ENCODE measurements around the gene SLC23A1.
A peak's percentile ranks its signal among the peaks of the same experiment; 100 is the strongest.

The SLC23A1 gene

DNA sequence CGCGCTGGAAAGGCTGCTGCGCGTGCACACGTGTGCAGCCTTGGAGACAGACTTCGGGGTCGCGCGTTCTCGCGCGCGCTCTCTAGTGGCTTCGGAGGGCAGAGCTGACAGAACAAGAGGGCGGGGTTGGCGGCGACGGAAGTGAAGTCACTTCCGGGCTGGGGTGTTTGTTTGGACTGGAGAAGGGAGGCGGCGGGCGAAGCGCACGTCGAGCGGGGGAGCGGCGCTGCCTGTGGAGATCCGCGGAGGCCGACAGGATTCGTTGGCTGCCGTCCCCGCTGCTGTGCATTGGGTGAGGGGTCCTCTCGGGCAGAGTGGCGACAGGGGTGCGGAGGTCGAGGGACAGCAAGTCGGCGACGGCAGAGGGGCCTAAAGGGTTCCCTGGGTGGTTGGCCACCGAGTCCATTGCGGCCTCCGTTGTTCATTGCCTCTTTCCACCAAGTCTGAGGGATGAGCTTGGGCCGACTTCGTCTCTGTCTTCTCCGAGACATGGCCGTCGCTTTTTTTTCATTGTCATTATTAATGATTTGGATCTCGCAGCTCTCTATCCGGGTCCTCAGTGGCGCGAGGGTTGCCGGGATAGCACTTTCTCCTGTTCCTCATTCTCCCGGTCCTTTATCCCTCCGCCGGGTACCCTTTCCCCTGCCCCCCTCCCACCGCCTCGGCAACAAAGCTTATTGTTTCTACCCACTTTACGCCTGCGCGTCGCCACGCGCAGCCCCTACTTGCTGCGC, 41.2 kb downstream of the SLC23A1 start, which contains the start of gene PAIP2 (continued):
- TF ChIP-seq SALL2 (tag by site-specific recombination; IDR thresholded peaks at IDR 0.05; ENCODE audit: borderline replicate concordance) (no peak), ZNF610 (tag by site-specific recombination; IDR thresholded peaks at IDR 0.05; ENCODE audit: borderline replicate concordance) (peak; percentile 96), ZXDB (tag by site-specific recombination; IDR thresholded peaks at IDR 0.05) (peak; percentile 97), ELK4 (IDR thresholded peaks at IDR 0.05; ENCODE audit: borderline replicate concordance, low read depth, low read length) (no peak; the same call in 1 of the 2 replicates), OVOL3 (tag by site-specific recombination; IDR thresholded peaks at IDR 0.05) (peak; percentile 88), ZNF133 (tag by site-specific recombination; IDR thresholded peaks at IDR 0.05) (peak; percentile 59), KLF7 (tag by site-specific recombination; IDR thresholded peaks at IDR 0.05; ENCODE audit: borderline replicate concordance) (peak; percentile 63; the same call in 1 of the 2 replicates), PRDM1 (tag by site-specific recombination; IDR thresholded peaks at IDR 0.05) (peak; percentile 95), ZNF707 (tag by site-specific recombination; IDR thresholded peaks at IDR 0.05) (no peak; the same call in 1 of the 2 replicates), ZNF184 (tag by site-specific recombination; IDR thresholded peaks at IDR 0.05) (no peak), ZNF639 (tag by site-specific recombination; IDR thresholded peaks at IDR 0.05) (peak; percentile 85; the same call in 1 of the 2 replicates), ZNF19 (tag by site-specific recombination; IDR thresholded peaks at IDR 0.05; ENCODE audit: low read depth) (no peak), ZSCAN23 (tag by site-specific recombination; IDR thresholded peaks at IDR 0.05) (peak; percentile 98), ZNF580 (tag by site-specific recombination; IDR thresholded peaks at IDR 0.05) (peak; percentile 89), ZNF433 (tag by site-specific recombination; IDR thresholded peaks at IDR 0.05; ENCODE audit: low read depth) (no peak), ZNF560 (tag by site-specific recombination; IDR thresholded peaks at IDR 0.05; ENCODE audit: borderline replicate concordance) (no peak), ZNF561 (tag by site-specific recombination; IDR thresholded peaks at IDR 0.05; ENCODE audit: borderline replicate concordance) (peak; percentile 81; the same call in 1 of the 2 replicates), ZNF677 (tag by site-specific recombination; IDR thresholded peaks at IDR 0.05) (no peak), ZBTB1 (tag by site-specific recombination; IDR thresholded peaks at IDR 0.05) (0 out of 2 replicates have a peak, but pooled peaks have one; percentile 81), SETDB1 (IDR thresholded peaks at IDR 0.05; ENCODE audit: insufficient read length, low read length) (no peak), ZNF416 (tag by site-specific recombination; IDR thresholded peaks at IDR 0.05) (no peak), ZNF530 (tag by site-specific recombination; IDR thresholded peaks at IDR 0.05; ENCODE audit: low read depth) (no peak), ZNF292 (tag by site-specific recombination; IDR thresholded peaks at IDR 0.05; ENCODE audit: borderline replicate concordance, low read depth) (no peak), TSHZ1 (tag by site-specific recombination; IDR thresholded peaks at IDR 0.05; ENCODE audit: borderline replicate concordance) (peak; percentile 81), ZNF404 (tag by site-specific recombination; IDR thresholded peaks at IDR 0.05) (no peak), ZNF248 (tag by site-specific recombination; IDR thresholded peaks at IDR 0.05) (no peak), ZFP41 (tag by site-specific recombination; IDR thresholded peaks at IDR 0.05; ENCODE audit: borderline replicate concordance) (no peak), ZNF354C (tag by site-specific recombination; IDR thresholded peaks at IDR 0.05; ENCODE audit: borderline replicate concordance, low read depth) (no peak), KLF16 (tag by site-specific recombination; IDR thresholded peaks at IDR 0.05) (peak; percentile 95), ZNF341 (tag by site-specific recombination; IDR thresholded peaks at IDR 0.05; ENCODE audit: low read depth) (peak; percentile 59; the same call in 1 of the 2 replicates)
- TF ChIP-seq, protein P1, sequence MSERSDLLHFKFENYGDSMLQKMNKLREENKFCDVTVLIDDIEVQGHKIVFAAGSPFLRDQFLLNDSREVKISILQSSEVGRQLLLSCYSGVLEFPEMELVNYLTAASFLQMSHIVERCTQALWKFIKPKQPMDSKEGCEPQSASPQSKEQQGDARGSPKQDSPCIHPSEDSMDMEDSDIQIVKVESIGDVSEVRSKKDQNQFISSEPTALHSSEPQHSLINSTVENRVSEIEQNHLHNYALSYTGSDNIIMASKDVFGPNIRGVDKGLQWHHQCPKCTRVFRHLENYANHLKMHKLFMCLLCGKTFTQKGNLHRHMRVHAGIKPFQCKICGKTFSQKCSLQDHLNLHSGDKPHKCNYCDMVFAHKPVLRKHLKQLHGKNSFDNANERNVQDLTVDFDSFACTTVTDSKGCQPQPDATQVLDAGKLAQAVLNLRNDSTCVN (tag by site-specific recombination; optimal IDR thresholded peaks at IDR 0.05), result peak; percentile 99
- TF ChIP-seq, protein P2, sequence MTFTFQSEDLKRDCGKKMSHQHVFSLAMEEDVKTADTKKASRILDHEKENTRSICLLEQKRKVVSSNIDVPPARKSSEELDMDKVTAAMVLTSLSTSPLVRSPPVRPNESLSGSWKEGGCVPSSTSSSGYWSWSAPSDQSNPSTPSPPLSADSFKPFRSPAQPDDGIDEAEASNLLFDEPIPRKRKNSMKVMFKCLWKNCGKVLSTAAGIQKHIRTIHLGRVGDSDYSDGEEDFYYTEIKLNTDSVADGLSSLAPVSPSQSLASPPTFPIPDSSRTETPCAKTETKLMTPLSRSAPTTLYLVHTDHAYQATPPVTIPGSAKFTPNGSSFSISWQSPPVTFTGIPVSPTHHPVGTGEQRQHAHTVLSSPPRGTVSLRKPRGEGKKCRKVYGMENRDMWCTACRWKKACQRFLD (tag by site-specific recombination; IDR thresholded peaks at IDR 0.05), result no peak
